ENCODE measurements around the gene LMX1A.

The LMX1A gene

DNA sequence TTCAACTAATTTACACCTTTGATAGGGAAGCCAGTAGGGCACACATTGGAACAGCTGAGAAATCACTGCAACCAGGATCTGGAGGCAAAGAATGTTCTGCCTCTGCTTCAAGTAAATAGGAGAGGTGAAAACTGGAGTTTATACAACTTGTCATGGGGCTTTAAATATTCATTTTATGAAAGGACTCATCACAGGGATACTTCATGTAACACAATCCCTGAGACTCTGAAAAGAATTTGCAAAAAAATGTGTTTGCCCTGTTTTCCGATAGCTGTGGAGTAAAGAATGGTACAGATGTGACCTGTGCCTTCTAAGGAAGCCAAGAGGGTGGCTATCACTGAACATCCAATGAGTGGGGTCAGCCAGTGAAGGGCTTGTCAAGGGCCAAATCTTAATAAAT, 152.0 kb downstream of the LMX1A start:
- no peak for TF ChIP-seq POLR2A (IDR thresholded peaks at IDR 0.05; ENCODE audit: extremely low read depth, insufficient read length)
- no peak for TF ChIP-seq MYC (IDR thresholded peaks at IDR 0.05; ENCODE audit: low read depth, low read length)
- TF ChIP-seq, protein P1, sequence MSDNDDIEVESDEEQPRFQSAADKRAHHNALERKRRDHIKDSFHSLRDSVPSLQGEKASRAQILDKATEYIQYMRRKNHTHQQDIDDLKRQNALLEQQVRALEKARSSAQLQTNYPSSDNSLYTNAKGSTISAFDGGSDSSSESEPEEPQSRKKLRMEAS (IDR thresholded peaks at IDR 0.05; ENCODE audit: low read depth, low read length), result no peak
- no peak for TF ChIP-seq CTCF (IDR thresholded peaks at IDR 0.05; ENCODE audit: low read depth, low read length)
- no peak for DNase-seq (ENCODE audit: low read depth)
- no peak overlapping the region for H3K4me3 ChIP-seq (ENCODE audit: low read depth, low read length)

- no peak for TF ChIP-seq POLR2A (IDR thresholded peaks at IDR 0.05; ENCODE audit: extremely low read depth, insufficient read length)
- TF ChIP-seq CTCF (IDR thresholded peaks at IDR 0.05; ENCODE audit: low read depth, low read length), result no peak
- TF ChIP-seq MYC (IDR thresholded peaks at IDR 0.05; ENCODE audit: low read depth, low read length), result no peak
- TF ChIP-seq, protein P1 (IDR thresholded peaks at IDR 0.05; ENCODE audit: low read depth, low read length), result no peak
- no peak overlapping the region for H3K4me3 ChIP-seq (ENCODE audit: low read depth, low read length)
- DNase-seq (ENCODE audit: low read depth), result no peak
These were observed 165.4 kb downstream of the LMX1A start for GRCh38 chr1:165191087-165191486.

DNA sequence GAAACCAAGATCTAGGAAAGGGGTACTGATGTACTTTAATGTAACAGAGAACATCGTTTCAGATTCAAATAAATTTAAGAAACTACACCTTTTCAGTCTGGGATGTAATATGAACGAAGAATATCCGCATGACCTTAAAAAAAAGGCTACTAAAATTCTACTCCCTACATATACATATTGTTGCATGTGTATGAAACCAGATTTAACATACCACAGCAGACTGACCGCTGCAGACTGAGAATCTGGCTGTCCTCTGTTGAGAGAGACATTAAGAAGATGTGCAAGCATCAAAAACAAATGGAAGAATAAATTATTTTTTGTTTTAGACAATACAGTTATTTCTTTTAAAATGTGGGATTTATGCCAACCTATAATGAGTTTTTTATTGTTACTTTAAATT, 166.6 kb downstream of the LMX1A start:
- no peak for DNase-seq (ENCODE audit: low read depth)
- TF ChIP-seq POLR2A (IDR thresholded peaks at IDR 0.05; ENCODE audit: extremely low read depth, insufficient read length) (no peak), MYC (IDR thresholded peaks at IDR 0.05; ENCODE audit: low read depth, low read length) (no peak), CTCF (IDR thresholded peaks at IDR 0.05; ENCODE audit: low read depth, low read length) (no peak)
- TF ChIP-seq, protein P1 (IDR thresholded peaks at IDR 0.05; ENCODE audit: low read depth, low read length), result no peak
- H3K4me3 ChIP-seq (ENCODE audit: low read depth, low read length), result no peak overlapping the region

DNA sequence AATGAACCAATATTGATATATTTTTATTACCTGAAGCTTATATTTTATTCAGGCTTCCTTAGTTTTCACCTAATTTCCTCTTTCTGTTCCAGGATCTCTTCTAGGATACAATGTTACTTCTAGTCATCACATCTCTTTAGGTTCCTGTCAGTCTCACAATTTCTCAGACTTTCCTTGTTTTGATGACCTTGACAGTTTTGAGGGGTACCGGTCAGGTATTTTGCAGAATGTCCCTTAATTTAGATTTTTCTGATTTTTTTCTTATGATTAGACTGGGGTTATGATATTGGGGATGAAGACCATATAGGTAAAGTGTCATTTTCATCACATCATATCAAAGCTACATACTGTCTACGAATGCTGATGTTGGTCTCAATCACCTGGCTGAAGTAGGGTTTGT, 167.5 kb downstream of the LMX1A start:
- TF ChIP-seq, protein P1 (IDR thresholded peaks at IDR 0.05; ENCODE audit: low read depth, low read length), result no peak
- TF ChIP-seq MYC (IDR thresholded peaks at IDR 0.05; ENCODE audit: low read depth, low read length) (no peak), POLR2A (IDR thresholded peaks at IDR 0.05; ENCODE audit: extremely low read depth, insufficient read length) (no peak), CTCF (IDR thresholded peaks at IDR 0.05; ENCODE audit: low read depth, low read length) (no peak)
- H3K4me3 ChIP-seq (ENCODE audit: low read depth, low read length), result no peak overlapping the region
- DNase-seq (ENCODE audit: low read depth), result no peak

GRCh38 chr1:165187031-165188009, 169.2 kb downstream of the LMX1A start:
- DNase-seq (ENCODE audit: low read depth), result no peak
- TF ChIP-seq, protein P1 (IDR thresholded peaks at IDR 0.05; ENCODE audit: low read depth, low read length), result no peak
- TF ChIP-seq POLR2A (IDR thresholded peaks at IDR 0.05; ENCODE audit: extremely low read depth, insufficient read length), result no peak
- TF ChIP-seq MYC (IDR thresholded peaks at IDR 0.05; ENCODE audit: low read depth, low read length), result no peak
- TF ChIP-seq CTCF (IDR thresholded peaks at IDR 0.05; ENCODE audit: low read depth, low read length), result no peak
- no peak overlapping the region for H3K4me3 ChIP-seq (ENCODE audit: low read depth, low read length)

Data from NB4 (cell line).